CD4-positive, alpha-beta T cell treated with Interleukin-2 at 100 ng/mL for 4 hours (primary cell): ENCODE measurements around the gene LRTM2.

Experiments used
- DNase-seq: peaks from one replicate; pipeline ENCODE4 v3.0.0-alpha.2; 2020; ENCODE audit warnings: low spot score

LRTM2 gene

DNA sequence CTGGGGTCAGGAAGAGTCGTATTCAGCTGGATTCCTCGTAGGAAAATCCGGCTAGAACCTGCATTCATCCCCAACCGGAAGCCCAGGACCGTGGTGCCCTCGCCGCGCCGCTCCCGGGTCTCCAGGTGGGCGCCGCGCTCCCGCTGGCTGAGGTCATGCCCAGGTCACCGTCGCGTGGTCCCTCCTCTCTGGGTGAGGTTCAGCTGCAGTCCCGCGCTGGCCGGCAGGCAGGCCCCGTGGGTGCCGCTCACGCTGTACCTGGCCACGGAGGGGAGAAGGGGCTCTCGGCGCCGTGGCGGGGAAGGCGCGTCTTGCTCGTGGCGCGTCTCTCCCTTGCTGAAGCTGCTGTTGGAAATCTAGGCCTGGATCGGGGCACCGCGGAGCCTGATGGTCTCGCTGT lies 44.5 kb downstream of the LRTM2 start:
- no peak for DNase-seq

DNA sequence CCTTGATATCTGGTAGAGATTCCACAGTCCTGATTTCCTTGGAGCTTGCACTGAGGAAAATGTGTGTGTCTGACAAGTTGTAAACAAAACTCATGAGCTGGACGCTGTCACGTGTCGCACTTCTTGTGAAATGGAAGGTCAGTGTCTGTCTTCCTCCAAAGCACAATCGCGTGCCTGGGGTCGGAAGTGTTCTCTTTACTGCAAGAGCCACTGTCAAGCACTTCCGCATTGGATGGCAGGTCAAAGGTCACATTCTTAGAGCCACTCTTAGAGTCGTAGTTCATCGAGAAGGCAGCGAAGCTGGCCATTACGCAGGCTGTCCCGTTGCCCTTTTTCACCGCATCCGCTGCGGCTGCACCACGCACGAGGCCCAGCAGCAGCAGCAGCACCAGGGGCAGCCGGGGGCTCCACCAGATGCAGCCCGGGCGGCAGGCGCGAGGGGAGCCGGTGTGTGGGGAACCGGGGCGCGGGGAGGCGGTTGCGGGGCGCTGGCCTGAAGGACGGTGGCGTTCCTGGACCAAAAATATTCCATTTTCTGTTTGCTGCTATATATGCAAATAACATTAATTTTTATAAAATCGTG lies 45.0 kb downstream of the LRTM2 start:
- DNase-seq = no peak

DNA sequence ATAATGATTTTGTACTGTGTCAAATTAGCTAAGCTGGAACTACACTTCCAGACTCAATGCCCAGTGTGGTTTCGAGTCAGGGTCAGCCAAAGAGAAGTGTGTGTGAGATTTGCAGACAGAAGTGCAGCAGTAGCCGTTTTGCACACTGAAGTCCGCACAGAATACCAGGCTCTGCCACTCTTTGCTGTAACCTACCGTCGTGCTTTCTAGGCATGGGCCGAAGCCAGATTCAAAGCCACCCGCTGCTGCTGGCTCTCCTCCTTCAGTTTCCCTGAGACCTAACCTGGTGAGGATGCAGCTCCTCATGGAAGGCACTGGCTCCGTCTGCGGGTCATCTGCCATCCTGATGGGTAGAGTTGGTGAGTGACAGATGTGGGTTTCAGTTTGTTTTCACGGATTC lies 48.8 kb downstream of the LRTM2 start:
- DNase-seq = no peak

DNA sequence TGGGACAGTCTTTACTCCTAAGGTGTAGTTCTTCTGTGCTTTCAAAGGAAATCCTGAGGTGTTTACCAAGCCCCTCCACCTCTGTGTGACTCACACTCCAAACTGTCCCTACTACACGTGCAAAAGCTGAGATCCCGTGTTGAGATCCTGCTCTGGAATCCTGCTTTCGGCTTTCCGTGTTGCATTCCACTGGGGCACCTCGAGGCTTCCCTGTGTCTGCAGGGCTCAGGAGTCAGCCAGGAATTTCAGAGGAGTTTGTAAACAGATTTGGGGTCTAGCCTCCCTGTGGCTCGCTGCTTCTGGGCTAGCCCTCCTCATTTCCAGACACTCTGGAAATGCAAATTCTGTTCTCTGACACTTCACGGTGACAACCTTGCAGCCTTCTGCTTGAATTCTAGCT lies 49.7 kb downstream of the LRTM2 start:
- DNase-seq = no peak

DNA sequence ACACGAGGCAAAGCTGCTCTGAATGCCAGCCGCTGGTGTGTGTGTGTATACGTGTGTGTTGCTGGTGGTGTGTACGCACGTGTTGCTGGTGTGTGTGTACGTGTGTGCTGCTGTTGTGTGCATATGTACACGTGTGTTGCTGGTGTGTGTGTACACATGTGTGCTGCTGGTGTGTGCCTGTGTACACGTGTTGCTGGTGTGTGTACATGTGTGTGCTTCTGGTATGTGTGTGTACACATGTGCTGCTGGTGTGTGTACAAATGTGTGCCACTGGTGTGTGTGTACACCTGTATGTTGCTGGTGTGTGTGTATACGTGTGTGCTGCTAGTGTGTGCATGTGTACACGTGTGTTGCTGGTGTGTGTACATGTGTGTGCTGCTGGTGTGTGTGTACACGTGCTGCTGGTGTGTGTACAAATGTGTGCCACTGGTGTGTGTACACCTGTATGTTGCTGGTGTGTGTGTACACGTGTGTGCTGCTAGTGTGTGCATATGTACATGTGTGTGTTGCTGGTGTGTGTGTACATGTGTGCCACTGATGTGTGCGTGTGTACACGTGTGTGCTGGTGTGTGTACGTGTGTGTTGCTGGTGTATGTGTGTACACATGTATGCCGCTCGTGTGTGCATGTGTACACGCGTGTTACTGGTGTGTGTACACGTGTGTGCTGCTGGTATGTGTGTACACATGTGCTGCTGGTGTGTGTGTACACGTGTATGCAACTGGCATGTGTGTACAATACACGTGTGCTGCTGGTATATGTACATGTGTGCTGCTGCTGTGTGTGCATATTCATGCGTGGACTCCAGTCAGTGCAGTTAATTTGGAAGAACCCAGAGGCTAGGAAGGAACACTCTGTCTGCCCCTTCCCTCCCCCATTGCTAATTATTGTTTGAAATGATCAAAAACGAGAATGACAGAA lies 50.9 kb downstream of the LRTM2 start:
- DNase-seq = no peak

DNA sequence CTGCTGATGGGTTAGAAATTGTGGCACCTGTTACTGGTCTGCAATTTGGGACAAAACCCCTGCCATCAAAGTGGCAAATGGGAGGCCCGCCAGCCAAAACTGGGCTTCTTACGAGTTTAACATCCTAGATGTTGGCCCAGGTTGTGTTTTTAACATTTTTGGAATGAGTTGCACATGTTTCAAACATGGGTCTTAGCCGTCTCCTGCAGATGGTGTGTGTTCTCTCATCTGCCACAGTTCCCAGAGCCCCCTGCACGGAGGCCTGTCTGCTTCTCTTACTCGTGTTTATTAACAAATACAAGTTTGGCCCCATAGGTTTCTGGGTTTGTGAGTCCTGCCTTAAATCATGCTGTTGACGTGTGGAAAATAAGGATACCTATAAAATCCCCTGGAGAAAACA lies 51.6 kb downstream of the LRTM2 start:
- no peak for DNase-seq

DNA sequence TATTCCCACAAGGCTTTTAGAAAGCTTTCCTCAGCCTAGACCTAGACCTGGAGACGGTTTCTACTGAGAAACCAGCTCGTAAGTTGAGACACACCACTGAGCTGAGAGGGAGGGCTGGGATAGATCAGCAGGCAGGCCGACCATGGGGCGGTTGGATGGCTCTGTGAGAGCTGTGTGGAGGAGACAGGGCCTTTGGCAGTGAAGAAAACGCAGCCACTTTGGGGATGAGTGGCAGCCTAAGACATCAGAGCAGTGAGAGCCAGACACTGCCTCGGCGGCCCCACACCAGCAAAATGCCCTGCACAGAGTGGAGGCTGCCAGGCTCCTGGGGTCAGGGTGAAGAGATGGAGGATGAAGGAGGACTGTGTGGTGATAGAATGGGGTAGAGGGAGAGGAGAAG lies 52.1 kb downstream of the LRTM2 start:
- no peak for DNase-seq

DNA sequence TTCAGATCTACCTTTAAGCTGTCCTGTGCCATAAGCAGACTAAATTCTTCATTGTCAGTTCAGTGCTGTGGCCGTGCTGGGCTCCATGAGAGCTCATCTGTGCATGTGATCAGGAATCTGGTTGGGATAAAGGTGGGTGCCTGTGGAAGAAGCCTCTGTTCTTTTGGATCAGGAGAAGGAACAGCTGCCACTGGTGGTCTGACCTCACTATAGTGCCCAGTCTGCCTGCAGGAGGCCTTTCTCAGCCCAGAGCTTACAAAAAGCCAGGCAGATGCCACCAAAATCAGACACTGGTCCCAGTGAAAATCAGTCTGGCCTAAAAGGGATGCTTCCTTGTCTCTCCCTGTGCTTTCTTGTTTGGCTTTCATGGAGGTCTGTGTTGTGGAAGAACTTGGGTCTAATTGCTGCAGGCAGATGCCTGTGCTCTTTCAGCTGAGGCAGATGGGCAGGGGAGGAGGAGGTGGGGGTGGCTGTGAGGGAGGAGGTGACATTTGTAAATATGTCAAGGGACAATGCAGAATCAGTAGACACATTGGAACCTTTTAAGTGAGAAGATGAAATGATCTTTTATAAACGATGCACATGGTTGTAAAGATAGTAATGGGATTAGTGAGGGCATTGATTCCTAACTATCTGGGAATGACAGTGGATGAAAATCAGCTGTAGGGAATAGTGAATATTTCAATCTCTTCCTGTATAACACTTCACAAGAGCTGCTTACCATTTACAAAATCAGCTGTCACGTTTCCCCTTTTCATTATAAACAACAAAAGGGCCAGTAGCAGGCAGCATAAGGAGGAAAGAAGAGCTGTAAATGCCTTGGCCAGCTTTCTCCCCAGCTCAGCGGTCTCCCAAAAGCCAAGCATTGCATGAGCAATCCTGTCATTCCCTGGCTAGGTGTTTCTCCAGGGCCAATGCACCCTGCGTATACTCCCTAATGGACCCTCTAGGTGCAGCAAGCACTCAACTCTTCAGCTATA lies 53.5 kb downstream of the LRTM2 start:
- no peak for DNase-seq

DNA sequence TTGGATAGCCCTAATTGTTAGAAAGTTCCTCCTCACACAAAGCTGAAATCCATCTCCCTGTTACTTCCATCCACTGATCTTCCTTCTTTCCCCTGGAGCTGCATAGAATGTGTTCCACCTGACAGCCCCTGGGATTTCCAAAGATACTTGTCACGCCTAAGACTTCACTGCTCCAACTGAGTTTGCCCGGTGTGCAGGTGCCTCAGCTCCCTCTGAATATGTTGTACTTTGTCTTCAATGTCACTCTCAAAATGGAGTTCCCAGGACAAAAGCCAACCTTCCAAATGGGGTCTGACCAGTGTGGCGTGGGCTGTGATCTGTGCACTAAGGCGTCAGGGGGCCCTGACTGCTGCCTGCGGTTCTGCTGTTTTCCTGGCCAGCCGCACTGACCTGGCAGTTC lies 55.2 kb downstream of the LRTM2 start:
- no peak for DNase-seq

DNA sequence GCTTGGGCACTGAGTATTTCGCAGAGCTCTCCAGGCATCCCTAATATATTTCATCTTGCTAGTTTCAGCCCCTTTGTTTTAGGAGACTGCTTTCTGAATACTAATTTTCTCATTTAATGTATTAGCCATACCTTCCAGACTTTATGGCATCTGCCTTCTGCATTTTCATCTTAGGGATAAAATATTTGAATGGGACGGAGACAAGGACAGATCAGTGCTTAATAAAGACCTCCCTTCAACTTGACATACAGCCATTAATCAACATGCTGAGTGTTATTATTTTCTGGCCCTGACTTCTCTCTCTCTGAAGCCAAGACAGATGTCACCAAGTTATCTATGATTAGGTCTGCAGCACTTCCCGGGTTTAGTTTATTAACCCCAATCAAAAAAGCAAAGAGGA lies 55.7 kb downstream of the LRTM2 start:
- DNase-seq = no peak

DNA sequence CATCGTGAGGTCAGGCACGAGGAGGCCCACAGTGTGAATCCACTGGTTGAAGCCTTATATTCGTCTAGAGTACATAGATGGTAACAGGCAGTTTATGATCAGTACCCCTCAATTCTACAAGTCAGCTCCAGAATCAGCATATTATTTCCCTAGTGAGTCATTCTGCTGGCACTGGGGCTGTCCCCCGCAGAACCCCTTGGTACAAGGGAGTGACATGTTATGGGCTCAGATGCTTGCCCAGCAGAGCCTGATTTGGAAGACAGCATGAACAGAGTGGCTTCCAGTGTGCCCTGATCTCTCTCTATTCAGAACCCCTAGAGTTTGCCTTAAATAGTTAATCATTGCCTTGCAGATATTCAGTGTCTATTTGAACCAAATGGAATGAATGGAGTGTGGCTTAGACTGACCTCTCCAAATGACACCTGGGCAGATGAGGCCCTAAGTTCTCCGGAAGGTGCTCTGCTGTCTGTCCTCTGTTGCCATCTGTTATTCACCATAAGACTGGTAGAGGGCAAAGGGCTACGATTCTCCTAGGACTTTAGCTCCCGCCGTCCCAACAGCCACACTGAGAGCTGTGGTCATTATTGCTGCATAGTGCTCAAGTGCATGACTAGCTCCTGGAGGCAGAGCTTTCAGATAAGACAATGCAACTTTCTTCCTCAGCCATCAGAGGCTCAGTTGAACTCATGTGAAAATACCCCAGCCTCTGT lies 57.0 kb downstream of the LRTM2 start:
- DNase-seq = no peak

DNA sequence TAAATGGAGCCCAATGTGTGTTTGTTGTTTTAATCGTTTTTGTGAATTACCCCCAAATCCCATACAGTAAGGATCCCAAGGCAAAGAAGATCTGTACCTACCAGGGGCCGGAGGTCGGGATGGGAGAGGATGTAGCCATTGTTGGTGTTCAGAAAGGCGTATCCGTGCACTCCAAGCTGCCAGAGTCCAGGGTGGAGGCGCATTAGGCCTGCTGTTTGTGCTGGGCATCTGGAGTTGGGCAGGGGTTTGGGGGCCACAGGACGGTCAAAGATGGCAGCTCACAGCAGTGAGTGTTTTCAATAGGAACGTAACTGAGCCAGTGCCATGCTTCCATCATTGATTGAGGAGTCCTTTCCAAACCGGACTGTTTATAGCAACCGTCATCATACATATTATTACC lies 57.8 kb downstream of the LRTM2 start:
- DNase-seq = no peak

DNA sequence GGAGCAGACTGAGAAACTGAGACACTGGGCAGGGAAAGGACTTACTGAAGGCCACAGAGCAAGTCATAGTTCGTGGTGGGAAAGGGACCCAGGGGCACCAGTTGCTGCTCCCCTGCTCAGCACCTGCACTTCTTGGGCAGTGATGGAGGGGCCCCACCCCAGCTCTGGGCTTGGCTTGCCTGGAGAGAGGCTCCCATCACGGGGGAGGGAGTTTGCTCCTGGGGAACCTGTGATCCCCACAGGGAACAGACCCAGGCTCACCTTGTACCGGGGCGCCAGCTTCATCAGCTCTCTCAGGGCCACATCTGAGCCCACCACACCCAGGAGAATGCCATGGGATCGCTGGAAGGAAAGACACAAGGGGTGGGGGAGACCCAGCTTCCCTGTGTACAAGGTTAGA lies 58.3 kb downstream of the LRTM2 start:
- DNase-seq = no peak

DNA sequence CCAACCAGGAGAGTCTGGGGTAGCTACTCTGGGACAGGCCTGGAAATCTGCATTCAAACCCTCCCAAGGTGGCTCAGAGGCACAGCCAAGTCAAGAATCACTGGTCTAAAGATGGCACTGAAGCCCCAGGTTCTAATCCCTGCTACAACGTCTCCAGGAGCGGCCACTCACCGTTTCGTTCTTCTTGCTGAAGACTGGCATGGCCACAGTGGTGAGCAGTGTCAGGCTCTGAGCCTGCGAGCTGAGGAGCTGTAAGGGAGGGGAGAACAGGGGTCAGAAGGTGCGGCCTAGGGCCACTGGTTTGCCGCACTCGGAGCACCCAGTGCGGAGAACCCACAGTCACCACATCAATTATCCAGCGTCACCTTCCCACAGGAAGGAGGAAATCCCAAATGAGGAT lies 59.3 kb downstream of the LRTM2 start:
- no peak for DNase-seq

DNA sequence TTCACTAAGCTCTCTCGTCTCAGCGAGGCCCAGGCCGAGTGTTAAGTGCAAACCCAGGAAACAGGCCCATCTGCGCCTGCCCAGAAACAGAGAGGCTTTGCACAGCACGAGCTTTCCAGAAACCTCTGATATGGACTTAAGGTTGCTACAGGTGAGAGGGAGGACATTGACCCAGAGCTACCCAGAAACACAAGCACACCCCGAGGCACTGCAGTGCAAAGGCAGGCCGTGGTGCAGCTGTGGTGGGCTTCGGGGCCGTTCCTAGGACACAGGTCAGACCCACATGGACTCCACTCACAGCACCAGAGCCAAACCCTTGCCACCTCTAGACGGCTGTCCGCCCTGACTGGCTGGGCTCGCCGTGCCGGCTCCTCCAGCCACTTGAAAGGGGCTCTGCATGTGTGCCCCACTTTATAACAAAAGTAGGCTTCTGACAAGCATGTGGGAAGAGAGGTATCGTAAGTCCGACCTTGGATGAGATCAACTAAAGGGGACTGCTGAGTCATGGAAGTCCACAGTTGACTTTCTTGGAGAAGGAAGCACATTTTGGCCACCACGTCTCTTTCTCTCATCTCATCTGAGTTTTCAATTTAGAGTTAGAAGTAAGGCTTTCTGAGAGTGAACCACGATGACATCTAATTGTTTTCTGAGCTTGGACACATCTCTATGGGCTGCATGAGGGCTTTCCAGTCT lies 59.9 kb downstream of the LRTM2 start:
- no peak for DNase-seq

DNA sequence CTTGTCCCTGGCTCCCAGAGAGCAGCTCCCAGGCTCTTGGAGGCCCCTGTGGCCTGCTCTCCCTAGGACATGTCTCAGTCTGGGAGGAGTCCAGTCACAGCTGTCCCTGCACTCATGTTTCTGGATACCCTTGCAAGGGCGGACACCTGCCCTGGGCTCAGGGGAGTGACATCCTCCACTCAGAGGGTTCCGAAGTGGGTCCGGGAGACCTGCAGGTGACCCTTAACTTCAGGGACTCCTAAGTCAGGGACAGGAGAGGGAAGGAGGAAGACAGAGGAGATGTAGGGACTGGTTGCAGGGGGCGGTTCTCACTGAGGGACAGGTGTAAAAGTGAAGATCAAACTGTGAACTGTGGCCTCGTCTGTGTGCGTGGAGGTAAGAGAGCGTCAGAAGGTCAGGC lies 60.5 kb downstream of the LRTM2 start:
- DNase-seq = no peak

DNA sequence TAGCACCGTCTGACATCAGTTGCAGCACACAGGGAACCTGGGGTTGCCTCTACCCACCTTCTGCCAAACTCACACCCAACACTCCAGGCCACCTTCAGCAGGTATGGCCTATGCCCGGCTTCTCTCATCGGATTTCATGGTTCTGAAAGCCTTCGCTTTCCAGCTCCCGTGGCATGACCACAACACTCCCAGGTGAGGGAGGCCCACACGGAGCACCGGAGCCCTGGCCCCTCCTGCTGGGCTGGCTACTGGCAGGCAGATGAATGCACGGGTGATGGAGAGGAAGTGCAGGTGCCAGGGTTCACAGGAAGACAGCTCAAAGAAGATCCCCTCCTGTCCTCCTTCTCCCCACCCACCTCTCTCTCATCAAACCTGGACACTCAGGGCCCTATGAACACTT lies 60.9 kb downstream of the LRTM2 start:
- no peak for DNase-seq

DNA sequence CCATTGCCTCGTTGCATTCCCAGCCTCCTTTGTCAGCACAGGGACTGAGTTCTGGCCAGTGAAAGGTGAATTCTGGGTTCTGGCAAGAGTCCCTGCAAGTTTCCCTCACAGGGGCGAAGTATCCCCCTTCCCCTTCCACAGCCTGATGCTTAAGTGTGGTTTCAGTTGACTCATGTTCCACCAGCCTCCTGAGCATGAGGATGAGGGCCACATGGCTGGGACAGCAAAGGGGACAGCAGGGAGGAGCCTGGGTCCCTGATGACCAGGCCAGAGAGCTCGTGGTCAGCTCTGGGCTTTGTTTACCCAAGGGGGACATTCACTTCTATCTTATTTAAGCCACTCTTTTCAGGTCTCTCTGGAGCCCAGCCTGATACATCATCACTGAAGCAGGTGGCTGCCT lies 61.6 kb downstream of the LRTM2 start:
- no peak for DNase-seq

DNA sequence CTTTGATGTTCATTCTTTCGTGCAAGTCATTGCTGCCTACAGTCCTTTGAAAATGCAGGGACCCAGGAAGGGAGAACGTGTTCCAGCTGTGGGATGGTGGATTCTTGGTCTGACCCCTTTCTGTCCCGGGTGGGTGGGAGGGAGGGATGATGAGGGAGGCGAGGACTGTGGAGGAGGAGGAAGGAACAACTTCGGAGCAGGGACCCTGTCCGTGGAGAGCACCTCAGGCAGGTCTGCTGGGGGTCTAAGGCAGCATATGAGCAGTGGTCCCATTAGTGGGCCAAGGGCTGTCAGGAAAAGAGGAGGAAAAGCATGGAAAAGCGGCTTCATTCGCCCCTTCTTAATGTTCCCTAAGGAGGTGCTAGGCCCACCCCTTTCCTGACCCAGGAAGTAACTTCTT lies 62.0 kb downstream of the LRTM2 start:
- no peak for DNase-seq

DNA sequence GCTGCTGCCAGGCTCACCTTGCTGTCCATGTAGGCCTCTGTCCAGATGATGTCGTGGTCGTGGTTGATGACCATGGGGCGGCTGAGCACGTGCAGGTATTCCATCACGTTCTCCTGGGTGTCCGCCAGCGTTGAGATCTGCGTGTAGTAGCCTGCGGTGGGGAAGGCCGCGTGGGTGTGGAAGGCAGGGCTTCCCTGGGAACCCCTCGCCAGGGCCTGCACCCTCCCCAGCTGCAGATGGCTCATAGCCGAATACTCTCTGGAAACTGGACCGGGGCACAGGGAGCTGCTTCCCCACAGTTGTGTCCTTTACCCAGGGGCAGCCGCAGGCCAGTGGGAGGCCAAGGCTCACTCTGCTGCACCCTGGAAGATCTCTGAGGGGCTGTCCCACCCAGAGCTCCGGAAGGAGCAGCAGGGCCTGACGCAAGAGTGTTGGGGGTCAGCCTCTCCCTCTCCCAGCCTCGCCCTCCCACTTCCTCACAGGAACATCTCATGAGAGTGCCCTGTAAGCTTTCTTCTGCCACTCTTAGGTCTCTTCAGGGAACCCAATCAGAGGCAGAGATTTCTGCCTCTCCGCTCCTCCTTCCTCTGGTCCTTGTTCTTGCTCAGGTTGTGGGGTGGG lies 62.6 kb downstream of the LRTM2 start:
- no peak for DNase-seq

DNA sequence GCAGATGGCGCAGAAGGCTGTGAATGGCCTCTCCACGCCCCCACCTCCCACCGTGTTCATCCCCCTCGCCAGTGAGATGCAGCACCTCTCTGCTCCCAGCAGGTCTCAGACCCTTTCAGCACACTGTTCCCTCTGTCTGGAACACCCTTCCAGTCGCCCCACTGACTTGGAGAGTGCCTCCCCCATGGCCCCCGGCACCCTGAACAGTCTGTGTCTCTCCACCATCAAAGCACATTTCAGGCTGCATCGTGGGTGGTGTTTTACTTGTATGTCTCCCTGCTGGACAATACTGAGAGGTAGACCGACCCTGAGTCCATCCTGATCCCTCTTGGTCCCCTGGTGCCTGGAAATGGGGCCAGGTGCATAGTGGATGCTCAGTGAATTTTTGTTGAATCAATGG lies 63.1 kb downstream of the LRTM2 start:
- DNase-seq = no peak
